ENCODE measurements around the gene ATG4A. TPM values are rescaled to one million over a fixed set of nuclear protein-coding genes. Genes with fewer than 3 reads are reported as not detected.

The ATG4A gene
- total RNA-seq, 2 donors from 2014 or later = 8.2 to 8.3 TPM

- no peaks in the 10 kb centered on the region for H3K27me3 Mint-ChIP-seq
- ATAC-seq (no peak), DNase-seq (no peak)
- no peak overlapping the region for H3K27ac Mint-ChIP-seq
- no peak overlapping the region for H3K4me3 Mint-ChIP-seq
- peaks cover 2% of the 10 kb centered on the region for H3K4me1 Mint-ChIP-seq
- no peaks in the 10 kb centered on the region for H3K36me3 Mint-ChIP-seq (ENCODE audit: low read depth)
- no peaks in the 10 kb centered on the region for H3K9me3 ChIP-seq (ENCODE audit: control insufficient read depth, low read length, poor library complexity, severe bottlenecking)
Observed at GRCh38 chrX:108165383-108166111, 74.0 kb downstream of the ATG4A start.

GRCh38 chrX:108167211-108167872 lies 75.8 kb downstream of the ATG4A start:
- no peak for ATAC-seq
- no peaks in the 10 kb centered on the region for H3K36me3 Mint-ChIP-seq (ENCODE audit: low read depth)
- H3K4me3 Mint-ChIP-seq = no peak overlapping the region
- no peak overlapping the region for H3K27ac Mint-ChIP-seq
- H3K27me3 Mint-ChIP-seq = no peaks in the 10 kb centered on the region
- no peak for DNase-seq
- H3K4me1 Mint-ChIP-seq = peaks cover 2% of the 10 kb centered on the region
- no peaks in the 10 kb centered on the region for H3K9me3 ChIP-seq (ENCODE audit: control insufficient read depth, low read length, poor library complexity, severe bottlenecking)

GRCh38 chrX:108168961-108169740 lies 77.6 kb downstream of the ATG4A start:
- ATAC-seq (no peak), DNase-seq (no peak)
- no peaks in the 10 kb centered on the region for H3K36me3 Mint-ChIP-seq (ENCODE audit: low read depth)
- no peak overlapping the region for H3K27ac Mint-ChIP-seq
- peaks cover 2% of the 10 kb centered on the region for H3K4me1 Mint-ChIP-seq
- H3K27me3 Mint-ChIP-seq = no peaks in the 10 kb centered on the region
- no peaks in the 10 kb centered on the region for H3K9me3 ChIP-seq (ENCODE audit: control insufficient read depth, low read length, poor library complexity, severe bottlenecking)
- H3K4me3 Mint-ChIP-seq = no peak overlapping the region

- H3K4me1 Mint-ChIP-seq = peaks cover 2% of the 10 kb centered on the region
- ATAC-seq = no peak
- H3K9me3 ChIP-seq (ENCODE audit: control insufficient read depth, low read length, poor library complexity, severe bottlenecking) = no peaks in the 10 kb centered on the region
- H3K27ac Mint-ChIP-seq = no peak overlapping the region
- H3K4me3 Mint-ChIP-seq = no peak overlapping the region
- H3K27me3 Mint-ChIP-seq = no peaks in the 10 kb centered on the region
- no peak for DNase-seq
- H3K36me3 Mint-ChIP-seq (ENCODE audit: low read depth) = no peaks in the 10 kb centered on the region
Observed at GRCh38 chrX:108169768-108170167, 78.2 kb downstream of the ATG4A start.

GRCh38 chrX:108171671-108172070 lies 80.1 kb downstream of the ATG4A start:
- H3K4me1 Mint-ChIP-seq = peaks cover 2% of the 10 kb centered on the region
- H3K27me3 Mint-ChIP-seq = no peaks in the 10 kb centered on the region
- H3K4me3 Mint-ChIP-seq = no peak overlapping the region
- H3K9me3 ChIP-seq (ENCODE audit: control insufficient read depth, low read length, poor library complexity, severe bottlenecking) = no peaks in the 10 kb centered on the region
- H3K36me3 Mint-ChIP-seq (ENCODE audit: low read depth) = no peaks in the 10 kb centered on the region
- DNase-seq (no peak), ATAC-seq (no peak)
- H3K27ac Mint-ChIP-seq = no peak overlapping the region

GRCh38 chrX:108173874-108174273 lies 82.3 kb downstream of the ATG4A start:
- H3K4me3 Mint-ChIP-seq = no peak overlapping the region
- H3K27ac Mint-ChIP-seq = no peak overlapping the region
- no peaks in the 10 kb centered on the region for H3K27me3 Mint-ChIP-seq
- H3K4me1 Mint-ChIP-seq = no peaks in the 10 kb centered on the region
- no peaks in the 10 kb centered on the region for H3K36me3 Mint-ChIP-seq (ENCODE audit: low read depth)
- no peaks in the 10 kb centered on the region for H3K9me3 ChIP-seq (ENCODE audit: control insufficient read depth, low read length, poor library complexity, severe bottlenecking)
- no peak for ATAC-seq
- no peak for DNase-seq

GRCh38 chrX:108177351-108178142 lies 86.0 kb downstream of the ATG4A start:
- ATAC-seq (no peak), DNase-seq (no peak)
- Mint-ChIP-seq H3K27me3 (no peaks in the 10 kb centered on the region), H3K4me1 (no peaks in the 10 kb centered on the region), H3K36me3 (ENCODE audit: low read depth) (no peaks in the 10 kb centered on the region), H3K4me3 (no peak overlapping the region), H3K27ac (no peak overlapping the region)
- H3K9me3 ChIP-seq (ENCODE audit: control insufficient read depth, low read length, poor library complexity, severe bottlenecking) = no peaks in the 10 kb centered on the region

GRCh38 chrX:108178143-108178498 lies 86.5 kb downstream of the ATG4A start:
- Mint-ChIP-seq H3K36me3 (ENCODE audit: low read depth) (no peaks in the 10 kb centered on the region), H3K27me3 (no peaks in the 10 kb centered on the region), H3K27ac (no peak overlapping the region), H3K4me1 (no peaks in the 10 kb centered on the region), H3K4me3 (no peak overlapping the region)
- DNase-seq (no peak), ATAC-seq (no peak)
- H3K9me3 ChIP-seq (ENCODE audit: control insufficient read depth, low read length, poor library complexity, severe bottlenecking) = no peaks in the 10 kb centered on the region

GRCh38 chrX:108186811-108187210 lies 95.2 kb downstream of the ATG4A start:
- ATAC-seq = no peak
- Mint-ChIP-seq H3K27ac (no peak overlapping the region), H3K4me1 (no peaks in the 10 kb centered on the region), H3K4me3 (no peak overlapping the region), H3K36me3 (ENCODE audit: low read depth) (no peaks in the 10 kb centered on the region), H3K27me3 (no peaks in the 10 kb centered on the region)
- DNase-seq = no peak
- no peaks in the 10 kb centered on the region for H3K9me3 ChIP-seq (ENCODE audit: control insufficient read depth, low read length, poor library complexity, severe bottlenecking)

- H3K27ac Mint-ChIP-seq = no peak overlapping the region
- H3K36me3 Mint-ChIP-seq (ENCODE audit: low read depth) = peaks cover 3% of the 10 kb centered on the region
- H3K4me3 Mint-ChIP-seq = no peak overlapping the region
- DNase-seq (no peak), ATAC-seq (no peak)
- no peaks in the 10 kb centered on the region for H3K9me3 ChIP-seq (ENCODE audit: control insufficient read depth, low read length, poor library complexity, severe bottlenecking)
- H3K4me1 Mint-ChIP-seq = peaks cover 4% of the 10 kb centered on the region
- H3K27me3 Mint-ChIP-seq = no peaks in the 10 kb centered on the region
Observed at GRCh38 chrX:108198420-108198819, 106.8 kb downstream of the ATG4A start.

- Mint-ChIP-seq H3K4me3 (no peak overlapping the region), H3K27ac (no peak overlapping the region), H3K27me3 (no peaks in the 10 kb centered on the region), H3K36me3 (ENCODE audit: low read depth) (peaks cover 3% of the 10 kb centered on the region), H3K4me1 (peaks cover 4% of the 10 kb centered on the region)
- DNase-seq = no peak
- no peaks in the 10 kb centered on the region for H3K9me3 ChIP-seq (ENCODE audit: control insufficient read depth, low read length, poor library complexity, severe bottlenecking)
- no peak for ATAC-seq
Observed at GRCh38 chrX:108199041-108199440, 107.5 kb downstream of the ATG4A start.

- DNase-seq (no peak), ATAC-seq (no peak)
- Mint-ChIP-seq H3K36me3 (ENCODE audit: low read depth) (peaks cover 3% of the 10 kb centered on the region), H3K4me3 (no peak overlapping the region), H3K27ac (no peak overlapping the region), H3K27me3 (no peaks in the 10 kb centered on the region), H3K4me1 (peaks cover 4% of the 10 kb centered on the region)
- no peaks in the 10 kb centered on the region for H3K9me3 ChIP-seq (ENCODE audit: control insufficient read depth, low read length, poor library complexity, severe bottlenecking)
Observed at GRCh38 chrX:108199691-108200090, 108.1 kb downstream of the ATG4A start.

GRCh38 chrX:108203540-108203939 lies 112.0 kb downstream of the ATG4A start:
- Mint-ChIP-seq H3K4me3 (no peak overlapping the region), H3K27ac (no peak overlapping the region), H3K36me3 (ENCODE audit: low read depth) (peaks cover 3% of the 10 kb centered on the region), H3K4me1 (peaks cover 4% of the 10 kb centered on the region), H3K27me3 (no peaks in the 10 kb centered on the region)
- no peaks in the 10 kb centered on the region for H3K9me3 ChIP-seq (ENCODE audit: control insufficient read depth, low read length, poor library complexity, severe bottlenecking)
- ATAC-seq (no peak), DNase-seq (no peak)
